SK-N-SH treated with all-trans-retinoic acid at 6 μM for 48 hours (cell line): Measurements from ENCODE around the gene SMO.

ENCODE experiments used
- ATAC-seq: fragments of 200-7000 bp; cut with Tn5 transposase; 3 replicates; pipeline ENCODE4 v1.9.1; 2020; ENCODE audit warnings: mild to moderate bottlenecking, moderate library complexity
- BACH2 ChIP-seq: fragments of 250-450 bp; sonication (Bioruptor Pico); IDR thresholded peaks from 2 replicates; pipeline ENCODE4 v1.9.0; 2021; ENCODE audit warnings: mild to moderate bottlenecking, borderline replicate concordance
- ESRRG ChIP-seq: fragments of 250-450 bp; sonication (Bioruptor Pico); IDR thresholded peaks from 2 replicates; pipeline ENCODE4 v1.6.1; 2021; ENCODE audit warnings: mild to moderate bottlenecking
- GLIS3 ChIP-seq: fragments of 250-450 bp; sonication (Bioruptor Pico); IDR thresholded peaks from 2 replicates; pipeline ENCODE4 v1.5.0; 2020; ENCODE audit warnings: mild to moderate bottlenecking, moderate library complexity
- PPARA ChIP-seq: fragments of 250-450 bp; sonication (Bioruptor Pico); IDR thresholded peaks from 2 replicates; pipeline ENCODE4 v1.5.0; 2020; ENCODE audit warnings: mild to moderate bottlenecking, borderline replicate concordance
- TCF4 ChIP-seq: fragments of 250-450 bp; sonication (Bioruptor Pico); IDR thresholded peaks from 2 replicates; pipeline ENCODE4 v1.8.0; 2021; ENCODE audit warnings: mild to moderate bottlenecking, moderate library complexity, borderline replicate concordance
- TOX ChIP-seq: fragments of 250-450 bp; sonication (Bioruptor Pico); IDR thresholded peaks from 2 replicates; pipeline ENCODE4 v1.8.0; 2021; ENCODE audit warnings: mild to moderate bottlenecking, moderate library complexity, borderline replicate concordance
- TSHZ2 ChIP-seq: fragments of 250-450 bp; sonication (Bioruptor Pico); IDR thresholded peaks from 2 replicates; pipeline ENCODE4 v1.5.0; 2020; ENCODE audit warnings: mild to moderate bottlenecking, moderate library complexity
- ZC3H10 ChIP-seq: fragments of 250-450 bp; sonication (Bioruptor Pico); IDR thresholded peaks from 2 replicates; pipeline ENCODE4 v1.5.1; 2021; ENCODE audit warnings: mild to moderate bottlenecking, moderate library complexity
- ZFP30 ChIP-seq: fragments of 450-650 bp; formaldehyde crosslinking; IDR thresholded peaks from 2 replicates; pipeline ENCODE4 v1.5.0; 2022; ENCODE audit warnings: mild to moderate bottlenecking, moderate library complexity
- ZNF565 ChIP-seq: fragments of 450-650 bp; formaldehyde crosslinking; conservative IDR thresholded peaks from 2 replicates; pipeline ENCODE4 v1.5.0; 2020; ENCODE audit warnings: low read depth, mild to moderate bottlenecking, moderate library complexity

The SMO gene

GRCh38 chr7:129262324-129262723 lies 73.9 kb downstream of the SMO start:
- ATAC-seq, result no peak
- TF ChIP-seq TCF4 (CRISPR knock-in tag), result no peak
- no peak for TF ChIP-seq TSHZ2 (CRISPR knock-in tag)
- TF ChIP-seq ESRRG (CRISPR knock-in tag), result no peak
- no peak for TF ChIP-seq PPARA (CRISPR knock-in tag)
- no peak for TF ChIP-seq ZFP30
- no peak for TF ChIP-seq TOX (CRISPR knock-in tag)
- TF ChIP-seq BACH2, result no peak
- no peak for TF ChIP-seq GLIS3
- no peak for TF ChIP-seq ZC3H10
- no peak for TF ChIP-seq ZNF565 (CRISPR knock-in tag)
